ENCODE data around the gene ACVR1.

- no peak for TF ChIP-seq CTCF (IDR thresholded peaks at IDR 0.05)
- TF ChIP-seq POLR2A (IDR thresholded peaks at IDR 0.05): no peak
These were observed 40.7 kb downstream of the ACVR1 start for GRCh38 chr2:157835425-157835824.

Measured in testis (tissue), 2 donors.